DMS 273 (cell line): ENCODE results near the gene DUSP7.

Experiments
- DNase-seq: peaks from one replicate; lab custom pipeline; 2025; ENCODE audit not compliant: unreplicated experiment; lab: John Stamatoyannopoulos, UW

Gene DUSP7

DNA sequence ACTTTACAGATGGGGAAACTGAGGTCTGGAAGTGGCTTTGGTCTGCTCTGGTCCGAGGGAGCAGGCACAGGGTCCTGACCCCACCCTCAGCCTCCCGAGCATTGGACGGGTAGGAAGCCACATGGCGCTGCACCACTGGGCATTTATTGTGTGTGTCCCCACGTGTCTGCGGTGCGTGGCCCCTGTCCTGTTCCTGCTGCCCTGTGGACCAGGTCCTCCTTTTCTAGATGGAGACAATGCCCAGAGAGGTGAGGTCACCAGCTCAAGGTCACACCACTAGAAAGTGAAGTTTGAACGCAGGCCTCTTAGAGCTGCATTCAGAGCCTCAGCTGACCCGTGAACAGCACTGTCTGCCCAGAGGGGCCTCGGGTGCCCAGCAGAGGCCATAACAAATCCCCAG lies 26.8 kb downstream of the DUSP7 start:
- DNase-seq: no peak

- DNase-seq: no peak
Observed at GRCh38 chr3:52029053-52029452, 27.3 kb downstream of the DUSP7 start.

GRCh38 chr3:52028572-52028971 lies 27.8 kb downstream of the DUSP7 start:
- DNase-seq: peak; percentile 93

DNA sequence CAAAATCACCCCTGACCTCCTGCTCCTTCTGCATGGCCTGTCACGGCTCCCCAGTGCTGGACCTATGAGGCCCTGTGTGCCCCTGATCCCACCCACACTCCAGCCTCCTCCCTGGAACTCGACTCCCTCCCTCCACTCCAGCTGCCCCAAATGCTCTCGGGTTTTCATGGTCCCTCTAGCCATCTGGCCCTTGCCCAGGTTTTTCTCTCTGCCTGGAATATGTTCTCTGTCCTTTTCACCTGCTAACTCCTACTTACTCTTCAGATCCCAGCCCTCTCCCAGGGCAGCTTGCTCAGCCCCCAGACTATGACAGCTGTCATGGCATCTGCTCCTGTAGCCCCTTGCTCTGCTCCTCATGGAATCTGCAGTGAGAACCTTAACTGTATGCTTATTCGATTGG lies 30.3 kb downstream of the DUSP7 start:
- DNase-seq: peak; percentile 96

DNA sequence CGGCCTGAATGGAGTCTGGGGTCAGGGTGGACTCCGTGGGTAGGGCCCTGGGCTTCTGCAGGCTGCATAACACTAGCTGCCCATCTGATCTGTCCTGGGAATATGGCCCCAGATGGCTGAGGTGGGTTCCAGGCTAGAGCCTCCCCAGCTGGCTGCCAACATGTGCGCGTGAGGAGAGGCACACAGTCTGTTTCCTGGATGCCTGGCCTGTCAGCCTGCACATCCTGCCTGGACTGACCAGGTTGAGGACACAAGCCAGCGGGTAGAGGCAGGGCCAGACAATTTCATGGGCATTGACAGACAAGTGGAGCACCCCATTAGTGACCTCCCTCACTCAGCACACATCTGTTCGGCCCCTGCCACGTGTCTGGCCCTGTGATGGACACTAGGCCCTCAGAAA lies 30.9 kb downstream of the DUSP7 start:
- peak; percentile 89 for DNase-seq

DNA sequence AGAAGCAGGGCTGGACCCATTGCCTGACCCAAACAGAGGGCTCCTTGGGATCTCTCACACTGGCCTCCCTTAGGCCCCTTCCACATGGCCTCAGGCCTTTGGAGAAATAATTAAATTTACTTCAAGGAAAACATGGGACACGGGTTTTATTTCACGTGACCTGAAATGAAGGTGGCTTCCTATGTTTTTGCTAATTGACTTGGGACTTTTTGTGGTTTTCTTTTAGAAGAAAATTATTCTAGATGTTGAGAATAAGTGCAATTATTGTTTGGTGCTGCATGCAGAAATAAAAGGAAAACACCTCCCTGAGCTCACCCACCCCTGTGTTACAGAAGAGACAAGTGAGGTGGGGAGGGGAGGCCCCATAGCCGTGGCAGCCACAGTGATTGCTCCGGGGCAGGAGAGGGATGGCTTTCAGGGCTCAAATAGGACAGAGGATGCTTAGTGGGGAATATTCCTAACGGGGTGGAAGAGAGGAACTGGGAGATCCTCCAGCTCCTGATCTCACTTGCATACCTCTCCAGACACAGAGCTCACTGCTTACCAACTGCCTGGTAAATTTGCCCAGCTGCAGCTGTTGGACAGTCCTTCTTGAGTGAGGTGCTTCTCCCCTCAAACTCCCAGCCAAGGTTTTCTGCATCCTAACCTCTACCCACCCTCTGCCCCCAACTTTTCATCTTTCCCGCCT lies 31.5 kb downstream of the DUSP7 start:
- no peak for DNase-seq

GRCh38 chr3:52023860-52024764 lies 32.3 kb downstream of the DUSP7 start:
- no peak for DNase-seq

GRCh38 chr3:52023101-52023770 lies 33.1 kb downstream of the DUSP7 start:
- DNase-seq: no peak

DNA sequence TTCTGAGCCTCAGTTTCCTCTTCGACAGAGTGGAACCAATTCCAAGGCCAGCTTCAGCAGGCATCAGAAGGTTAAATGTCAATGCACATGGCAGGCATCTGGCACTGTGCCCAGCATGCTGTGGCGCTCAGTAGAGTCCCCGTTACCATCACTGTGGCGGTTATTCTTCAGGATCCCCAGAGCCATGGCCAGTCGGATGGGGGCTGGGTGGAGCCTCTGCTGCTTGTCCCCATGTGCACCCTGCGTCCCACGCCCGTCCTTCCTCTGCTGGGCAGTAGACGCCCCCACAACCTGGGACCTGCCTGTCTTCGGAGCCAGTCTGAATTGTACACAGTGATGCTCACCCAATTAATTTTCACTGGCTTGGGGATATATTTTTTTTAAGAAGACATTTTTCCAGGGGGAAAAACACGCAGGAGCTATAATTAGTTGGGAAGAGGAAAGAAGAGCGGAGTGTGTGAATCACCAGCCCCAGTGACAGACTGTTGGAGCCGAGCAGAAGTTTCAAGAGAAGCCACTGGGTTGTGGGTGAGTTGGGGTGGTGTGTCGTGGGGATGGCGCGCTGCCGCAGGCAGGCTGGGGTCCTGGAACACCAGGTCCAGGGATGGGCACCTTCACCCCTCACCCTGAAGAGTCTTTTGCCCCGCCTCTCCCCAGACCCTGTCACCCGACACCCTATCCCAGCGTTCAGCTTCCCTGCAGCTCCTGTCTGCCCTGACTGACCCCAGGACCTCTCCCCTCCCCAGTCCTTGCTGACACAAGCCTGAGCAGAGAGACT lies 33.9 kb downstream of the DUSP7 start:
- peak; percentile 60 for DNase-seq

- DNase-seq: peak; percentile 71
Observed at GRCh38 chr3:52021489-52022268, 34.7 kb downstream of the DUSP7 start.

DNA sequence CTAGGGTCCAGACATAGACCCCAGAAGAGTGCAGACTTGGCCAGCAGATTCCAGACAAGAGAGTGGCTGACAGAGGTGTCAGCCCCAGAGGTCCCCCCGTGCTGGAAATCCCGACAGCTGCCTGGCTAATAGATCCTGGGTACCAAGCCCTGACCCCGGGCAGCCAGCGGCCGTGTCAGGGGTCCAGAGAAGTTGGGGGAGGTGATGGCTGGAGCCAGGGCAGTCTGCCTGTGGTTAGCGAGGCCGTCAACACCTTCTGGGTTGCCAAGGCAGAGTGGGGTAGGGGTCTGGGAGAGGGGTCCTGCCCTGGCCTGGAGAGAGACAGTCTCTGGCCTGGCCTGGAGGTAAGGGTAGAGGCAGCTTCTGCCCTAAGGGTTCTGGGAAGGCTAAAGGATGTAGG lies 35.6 kb downstream of the DUSP7 start:
- DNase-seq: no peak

- no peak for DNase-seq
Observed at GRCh38 chr3:52019352-52020080, 36.9 kb downstream of the DUSP7 start.

- DNase-seq: no peak
Observed at GRCh38 chr3:52018319-52019000, 37.9 kb downstream of the DUSP7 start.

DNA sequence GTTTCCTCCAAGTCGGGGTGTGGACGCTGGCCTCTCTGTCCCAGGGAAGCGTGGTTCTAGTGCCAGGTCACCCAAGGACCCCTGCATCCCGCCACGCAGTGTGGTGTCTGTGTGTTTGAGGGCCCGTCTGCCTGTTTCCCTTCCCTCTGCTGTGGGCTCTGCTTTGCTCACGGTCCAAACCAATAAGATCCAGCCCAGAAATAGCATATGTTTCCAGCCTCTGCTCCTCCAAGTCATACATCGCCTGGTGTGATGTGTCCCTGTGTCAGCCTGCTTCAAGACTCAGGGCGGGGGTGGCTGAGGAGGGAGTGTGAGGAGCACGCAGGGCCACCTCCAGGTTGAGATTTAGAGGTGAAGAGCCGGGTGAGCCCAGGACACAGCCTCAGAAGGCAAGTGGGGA lies 38.8 kb downstream of the DUSP7 start:
- no peak for DNase-seq

- DNase-seq: no peak
Observed at GRCh38 chr3:52015438-52016228, 40.7 kb downstream of the DUSP7 start.

GRCh38 chr3:52014613-52015012 lies 41.8 kb downstream of the DUSP7 start:
- peak; percentile 60 for DNase-seq

DNA sequence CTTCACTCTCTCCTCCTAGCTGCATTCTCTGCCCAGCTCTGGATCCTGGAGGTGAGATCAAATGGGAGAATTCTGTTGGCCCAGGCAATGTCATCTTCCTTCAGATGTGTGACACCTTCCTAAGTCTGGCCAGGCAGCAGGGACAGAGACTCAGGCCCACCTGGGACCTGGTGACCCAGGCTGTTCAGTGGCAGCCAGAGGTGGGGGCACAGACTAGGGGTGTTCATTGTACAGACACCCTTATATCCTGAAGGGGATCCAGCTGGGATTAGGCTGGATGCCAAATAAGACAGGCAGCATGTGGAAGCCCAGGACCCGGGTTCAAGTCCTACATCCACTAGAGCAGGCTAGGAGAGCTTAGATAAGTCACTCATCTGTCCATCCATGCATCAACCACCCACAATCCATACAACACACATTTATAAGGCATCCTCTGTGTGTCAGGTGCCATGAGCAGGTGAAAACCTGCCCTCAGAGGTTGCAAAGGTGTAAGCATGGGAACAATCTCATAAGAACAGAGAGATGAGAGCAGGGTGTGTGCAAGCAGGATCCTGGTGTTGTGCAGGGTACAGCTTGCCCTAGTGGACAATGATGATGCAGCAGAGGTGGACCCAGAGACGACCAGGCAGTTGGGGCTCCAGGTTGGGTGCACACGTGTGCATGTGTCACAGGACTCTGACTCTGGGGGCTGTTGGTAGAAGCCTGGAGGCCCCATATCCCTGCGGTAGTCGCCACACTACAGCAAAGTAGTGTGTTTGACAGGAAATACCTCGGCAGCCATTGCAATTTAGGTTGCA lies 42.4 kb downstream of the DUSP7 start:
- no peak for DNase-seq
